SKM-1 treated with dmso at 0.1 percent for 144 hours (cell line): ENCODE measurements around the gene TEX264.

Experiments
- DNase-seq: peaks from one replicate; lab custom pipeline; 2025; ENCODE audit not compliant: unreplicated experiment; lab: John Stamatoyannopoulos, UW

The TEX264 gene

DNA sequence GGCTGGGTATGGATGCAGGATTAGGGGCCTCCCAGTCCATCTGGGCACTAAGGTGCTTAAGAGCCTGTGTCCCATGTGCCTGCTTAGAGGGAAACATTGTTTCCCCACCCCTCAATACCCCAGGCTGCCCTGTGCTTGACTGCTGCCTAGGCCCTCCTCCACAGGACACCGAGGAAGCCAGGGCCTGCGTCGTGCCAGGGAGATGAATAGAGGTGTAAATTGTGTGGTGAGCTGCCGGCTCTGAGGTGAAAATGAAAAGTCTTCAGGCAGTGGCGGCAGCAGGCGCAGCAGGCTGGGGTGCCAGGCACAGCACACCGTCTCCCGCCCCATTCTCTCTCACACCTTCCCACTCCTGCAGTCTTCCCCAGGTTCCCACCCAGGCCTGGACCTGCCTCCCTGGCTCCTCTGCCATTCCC, 21.9 kb downstream of the TEX264 start:
- DNase-seq = no peak

- DNase-seq = no peak
Observed at GRCh38 chr3:51696954-51697353, 25.9 kb downstream of the TEX264 start.

DNA sequence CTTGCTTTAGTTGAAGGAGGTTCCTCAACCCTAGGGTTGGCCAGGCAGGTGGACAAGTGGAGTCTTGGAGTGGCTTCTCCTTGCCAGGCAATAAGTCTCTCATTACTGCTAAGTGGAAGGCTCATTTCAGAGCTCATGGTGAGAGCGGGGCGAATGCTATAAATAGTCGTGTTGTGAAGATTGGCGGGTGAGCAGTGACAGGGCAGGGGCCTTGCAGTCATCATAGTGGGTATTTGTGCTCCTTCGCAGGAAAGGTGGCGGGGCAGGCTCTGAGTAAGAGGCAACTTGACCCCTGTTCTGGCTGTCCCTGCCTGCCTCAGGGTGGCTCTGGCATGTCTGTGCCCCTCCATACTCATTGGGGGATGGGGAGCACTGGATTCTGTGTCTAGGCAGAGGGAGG, 27.2 kb downstream of the TEX264 start:
- no peak for DNase-seq

DNA sequence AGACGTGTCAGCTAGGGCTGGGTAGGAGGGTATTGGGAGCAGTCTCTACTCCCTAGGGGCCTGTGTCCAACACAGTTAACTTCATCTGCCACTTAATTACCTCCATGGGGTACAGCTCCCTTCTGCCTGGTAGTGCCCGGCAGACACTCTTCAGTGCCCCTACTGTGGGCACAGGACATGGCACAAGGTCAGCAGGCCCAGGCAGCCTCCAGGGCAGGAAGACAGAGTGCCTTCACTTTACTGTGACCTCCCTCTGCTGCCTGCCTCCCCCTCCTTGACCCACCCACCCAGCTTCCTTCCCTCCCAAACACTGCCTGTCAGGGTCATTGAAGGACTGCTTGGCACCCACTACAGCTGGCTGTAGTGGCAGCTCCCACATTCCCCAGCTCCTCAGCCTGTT, 29.4 kb downstream of the TEX264 start:
- DNase-seq = no peak

DNA sequence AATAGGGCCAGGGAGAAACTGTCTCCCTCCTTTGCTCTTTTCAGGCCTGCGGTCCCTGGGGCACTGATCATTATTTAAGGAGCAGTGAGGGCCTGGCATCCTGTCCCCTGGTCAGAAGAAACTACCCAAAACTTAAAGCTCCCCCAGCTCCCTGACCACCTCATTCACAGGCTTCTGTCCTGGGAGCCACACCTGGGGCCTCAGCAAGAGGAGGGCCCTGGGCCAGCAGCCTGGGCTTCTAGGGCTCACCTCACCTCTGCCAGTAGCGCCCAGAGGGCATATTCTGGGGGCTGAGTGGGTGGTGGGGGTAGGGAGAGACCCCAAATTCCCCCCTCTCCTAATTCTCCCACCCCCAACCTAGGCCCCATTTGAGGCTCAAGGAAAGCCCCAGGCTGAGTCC, 31.1 kb downstream of the TEX264 start:
- DNase-seq = no peak

DNA sequence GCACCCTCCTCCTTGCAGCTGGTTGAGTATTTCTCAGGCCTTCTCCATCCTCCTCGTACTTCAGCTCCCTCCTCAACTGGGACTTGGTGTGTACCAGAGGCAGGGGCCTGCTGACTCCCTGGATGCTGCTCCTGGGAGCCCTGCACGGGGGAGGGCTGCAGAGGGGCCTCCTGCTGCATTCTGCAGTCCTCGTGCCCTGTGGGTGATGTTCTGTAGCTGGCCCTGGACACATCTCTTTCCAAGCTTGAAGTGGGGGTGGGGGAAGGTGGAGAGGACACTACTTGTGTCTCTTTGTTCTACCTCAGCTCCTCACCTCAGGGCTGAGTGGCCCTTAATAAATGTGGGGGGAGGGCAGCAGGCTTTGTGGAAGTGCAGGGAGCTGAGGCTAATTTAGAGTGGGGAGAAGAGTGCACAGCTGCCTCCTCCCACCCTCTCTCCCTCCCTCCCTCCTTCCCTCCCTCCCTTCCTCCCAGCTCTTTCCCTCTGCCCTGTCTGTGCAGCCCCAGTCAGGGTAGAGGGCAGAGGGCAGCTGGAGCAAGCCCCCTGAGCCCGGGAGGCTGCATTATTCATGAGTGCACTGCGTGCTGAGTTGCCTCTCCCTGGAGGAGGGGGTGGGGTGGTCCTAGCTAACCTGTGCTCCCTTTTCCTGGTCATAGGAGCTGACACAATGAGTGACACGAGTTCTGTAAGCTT, 32.2 kb downstream of the TEX264 start:
- no peak for DNase-seq

GRCh38 chr3:51703761-51704510, 32.9 kb downstream of the TEX264 start:
- no peak for DNase-seq

- no peak for DNase-seq
Observed at GRCh38 chr3:51704511-51704950, 33.5 kb downstream of the TEX264 start.

GRCh38 chr3:51705276-51706020, 34.4 kb downstream of the TEX264 start:
- DNase-seq = no peak

DNA sequence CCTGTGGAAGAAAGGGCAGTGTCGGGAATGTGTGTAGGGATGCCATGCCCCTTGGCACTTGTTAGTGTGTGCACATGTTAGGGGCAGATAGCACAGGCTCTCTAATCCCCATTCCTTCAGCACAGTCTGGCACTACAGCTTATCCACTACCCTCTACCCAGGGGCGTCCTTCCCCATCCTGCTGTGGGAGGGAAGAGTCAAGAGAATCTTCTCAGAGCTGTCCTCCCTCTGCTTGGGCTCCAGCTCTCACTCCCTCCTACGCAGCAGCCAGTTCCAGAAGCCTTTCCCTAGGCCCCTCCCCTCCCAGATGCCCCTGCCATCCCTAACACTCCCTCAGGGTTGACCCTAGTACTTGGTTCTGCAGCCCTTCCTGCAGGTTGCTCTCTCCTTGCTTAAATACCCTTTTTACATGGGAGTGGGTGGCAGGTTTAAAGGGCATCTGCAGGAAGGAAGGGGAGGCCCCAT, 35.0 kb downstream of the TEX264 start:
- DNase-seq = no peak

- DNase-seq = no peak
Observed at GRCh38 chr3:51706788-51707731, 36.0 kb downstream of the TEX264 start, which contains the start of gene GRM2. Gene GRM2 (plus strand): TSS chr3:51707068. CDS start chr3:51708984, 1,916 bp downstream.

DNA sequence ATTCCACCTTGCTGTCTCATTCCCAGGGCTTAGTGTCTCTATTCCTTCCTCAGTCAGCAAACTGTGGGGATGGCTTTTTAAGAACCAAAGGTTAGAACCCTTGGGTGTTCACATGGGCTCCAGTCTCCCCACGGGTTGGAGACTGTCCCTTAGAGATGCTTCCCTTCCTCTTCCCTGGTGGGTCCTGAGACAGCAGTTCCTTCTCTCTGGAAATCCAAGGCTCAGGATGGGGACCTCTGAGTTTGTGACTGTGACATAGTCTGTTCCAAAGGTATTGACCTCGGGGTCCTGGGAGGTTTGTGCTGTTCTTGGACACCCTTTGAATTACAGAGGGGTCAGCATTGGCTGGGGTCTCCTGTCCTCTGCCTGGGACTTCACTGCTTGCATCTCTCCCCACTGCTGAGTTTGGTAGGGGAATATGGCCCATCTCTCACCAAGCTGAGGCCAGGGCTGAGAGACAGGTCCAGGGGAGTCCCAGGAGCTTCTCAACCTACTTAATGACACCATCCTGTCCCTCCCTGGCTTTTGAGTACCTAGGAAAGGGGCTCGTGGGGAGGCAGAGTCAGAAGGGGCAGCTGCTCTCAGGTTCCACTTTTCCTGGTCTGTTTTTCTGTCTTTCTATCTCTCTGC, 37.3 kb downstream of the TEX264 start:
- DNase-seq = no peak

DNA sequence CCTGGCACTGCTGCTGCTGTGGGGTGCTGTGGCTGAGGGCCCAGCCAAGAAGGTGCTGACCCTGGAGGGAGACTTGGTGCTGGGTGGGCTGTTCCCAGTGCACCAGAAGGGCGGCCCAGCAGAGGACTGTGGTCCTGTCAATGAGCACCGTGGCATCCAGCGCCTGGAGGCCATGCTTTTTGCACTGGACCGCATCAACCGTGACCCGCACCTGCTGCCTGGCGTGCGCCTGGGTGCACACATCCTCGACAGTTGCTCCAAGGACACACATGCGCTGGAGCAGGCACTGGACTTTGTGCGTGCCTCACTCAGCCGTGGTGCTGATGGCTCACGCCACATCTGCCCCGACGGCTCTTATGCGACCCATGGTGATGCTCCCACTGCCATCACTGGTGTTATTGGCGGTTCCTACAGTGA, 38.0 kb downstream of the TEX264 start:
- no peak for DNase-seq

DNA sequence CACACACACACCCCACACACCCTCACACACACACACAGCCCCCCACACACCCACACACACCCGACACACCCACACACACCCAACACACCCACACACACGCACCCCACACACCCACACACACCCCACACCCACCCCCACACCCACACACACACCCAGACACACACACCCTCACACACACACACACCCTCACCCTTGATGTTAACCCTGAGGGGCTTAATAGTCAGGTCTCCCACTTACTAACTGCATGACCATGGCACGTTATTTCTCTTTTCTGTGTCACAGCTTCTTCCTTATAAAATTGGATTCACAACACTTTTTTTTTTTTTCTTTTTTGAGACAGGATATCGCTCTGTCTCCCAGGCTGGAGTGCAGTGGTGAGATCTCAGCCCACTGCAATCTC, 38.6 kb downstream of the TEX264 start:
- no peak for DNase-seq

- no peak for DNase-seq
Observed at GRCh38 chr3:51710631-51711351, 39.7 kb downstream of the TEX264 start.

- no peak for DNase-seq
Observed at GRCh38 chr3:51711352-51712037, 40.4 kb downstream of the TEX264 start.

- no peak for DNase-seq
Observed at GRCh38 chr3:51712038-51712420, 41.0 kb downstream of the TEX264 start.

GRCh38 chr3:51712511-51712931, 41.5 kb downstream of the TEX264 start:
- no peak for DNase-seq

- DNase-seq = no peak
Observed at GRCh38 chr3:51712963-51713362, 41.9 kb downstream of the TEX264 start.
